GM12892 (cell line): ENCODE results near the gene ZBTB39.

Source experiments
- POLR2A ChIP-seq: IDR thresholded peaks from 2 replicates; pipeline ENCODE4 v1.6.1; 2011; ENCODE audit warnings: low read depth, low read length, control low read depth
- POLR2AphosphoS5 ChIP-seq: IDR thresholded peaks from 2 replicates; pipeline ENCODE4 v1.6.1; 2011; ENCODE audit warnings: low read depth, low read length, control low read depth
- TAF1 ChIP-seq: IDR thresholded peaks from 2 replicates; pipeline ENCODE4 v1.6.1; 2011; ENCODE audit warnings: low read depth, mild to moderate bottlenecking, control low read depth, low read length, borderline replicate concordance

DNA sequence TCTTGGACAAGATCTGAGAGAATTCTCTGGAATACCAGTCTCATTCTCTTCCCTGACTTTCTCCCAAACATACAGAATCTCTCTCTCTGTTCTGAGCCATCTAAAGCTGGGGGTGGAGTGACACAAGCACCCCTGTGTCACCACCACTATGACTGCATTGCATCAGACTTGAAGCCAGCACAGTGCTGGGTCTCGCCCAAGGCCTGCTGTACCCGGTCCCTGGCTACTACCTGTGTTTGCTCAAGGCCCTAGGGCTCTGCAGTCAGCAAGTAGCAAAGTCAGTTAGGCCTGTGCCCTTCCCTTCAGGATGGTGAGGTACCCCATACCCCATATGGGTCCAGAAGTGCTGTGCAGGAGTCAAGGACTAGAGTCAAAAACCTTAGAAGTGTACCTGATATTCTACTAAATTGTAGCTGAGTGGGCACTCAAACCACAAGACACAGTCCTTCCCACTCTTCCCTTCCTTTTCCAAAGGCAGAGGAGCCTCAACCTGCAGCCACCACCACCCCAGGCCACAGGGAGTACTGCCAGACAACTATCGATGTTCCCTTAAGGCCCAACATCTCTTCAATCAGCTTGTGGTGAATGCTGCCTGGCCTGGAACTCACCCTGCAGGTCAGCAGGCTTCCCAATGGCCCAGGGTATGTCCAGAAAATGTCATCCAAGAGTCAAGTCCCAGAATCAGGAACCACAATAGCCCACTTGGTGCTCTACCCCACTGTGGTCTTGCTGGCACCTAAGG, 27.8 kb downstream of the ZBTB39 start:
- TF ChIP-seq POLR2AphosphoS5, result no peak
- no peak for TF ChIP-seq TAF1
- TF ChIP-seq POLR2A, result no peak
